ENCODE measurements around the gene NUPR1.

- no peak for TF ChIP-seq CTCF (IDR thresholded peaks at IDR 0.05)
- TF ChIP-seq POLR2A (IDR thresholded peaks at IDR 0.05) = no peak
These were observed 1.6 kb upstream of the NUPR1 start for GRCh38 chr16:28540346-28540745.
